ENCODE data around the gene MFSD11. TPM values are rescaled to one million over a fixed set of nuclear protein-coding genes. Genes with fewer than 3 reads are reported as not detected.
"Not testable (repeated sequence)": the region's sequence is repeated elsewhere in the genome, so short reads cannot be mapped to it uniquely, and the experiment has no call there.

MFSD11 gene
- total RNA-seq, 2 donors from 2014 or later, result 20.7 to 24.0 TPM

DNA sequence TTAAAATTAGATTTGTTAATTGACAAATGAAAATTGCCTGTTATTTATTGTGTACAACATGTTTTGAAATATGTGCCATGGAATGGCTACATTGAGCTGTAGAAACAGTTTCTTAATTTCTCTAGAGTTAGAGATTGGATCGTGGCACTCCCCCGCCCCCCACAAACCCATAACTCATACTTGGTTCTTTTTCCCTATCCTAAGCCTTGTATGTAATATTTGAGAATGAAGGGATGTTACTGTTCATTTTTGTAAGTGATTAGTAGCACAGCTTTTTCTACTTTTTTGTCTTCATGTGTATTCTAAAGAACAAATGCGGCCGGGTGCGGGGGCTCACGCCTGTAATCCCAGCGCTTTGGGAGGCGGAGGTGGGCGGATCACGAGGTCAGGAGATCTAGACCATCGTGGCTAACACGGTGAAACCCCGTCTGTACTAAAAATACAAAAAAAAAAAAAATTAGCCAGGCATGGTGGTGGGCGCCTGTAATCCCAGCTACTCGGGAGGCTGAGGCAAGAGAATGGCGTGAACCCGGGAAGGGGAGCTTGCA, 1.7 kb downstream of the MFSD11 start:
- intact Hi-C loops (cut with DNase I), result loop anchor here in 1 of 2 donors (5.0 kb wide), 1 partner anchor 597 kb away; the partner anchor contains the start of gene FOXJ1
- not testable (repeated sequence) for DNase-seq (ENCODE audit: low spot score)

DNA sequence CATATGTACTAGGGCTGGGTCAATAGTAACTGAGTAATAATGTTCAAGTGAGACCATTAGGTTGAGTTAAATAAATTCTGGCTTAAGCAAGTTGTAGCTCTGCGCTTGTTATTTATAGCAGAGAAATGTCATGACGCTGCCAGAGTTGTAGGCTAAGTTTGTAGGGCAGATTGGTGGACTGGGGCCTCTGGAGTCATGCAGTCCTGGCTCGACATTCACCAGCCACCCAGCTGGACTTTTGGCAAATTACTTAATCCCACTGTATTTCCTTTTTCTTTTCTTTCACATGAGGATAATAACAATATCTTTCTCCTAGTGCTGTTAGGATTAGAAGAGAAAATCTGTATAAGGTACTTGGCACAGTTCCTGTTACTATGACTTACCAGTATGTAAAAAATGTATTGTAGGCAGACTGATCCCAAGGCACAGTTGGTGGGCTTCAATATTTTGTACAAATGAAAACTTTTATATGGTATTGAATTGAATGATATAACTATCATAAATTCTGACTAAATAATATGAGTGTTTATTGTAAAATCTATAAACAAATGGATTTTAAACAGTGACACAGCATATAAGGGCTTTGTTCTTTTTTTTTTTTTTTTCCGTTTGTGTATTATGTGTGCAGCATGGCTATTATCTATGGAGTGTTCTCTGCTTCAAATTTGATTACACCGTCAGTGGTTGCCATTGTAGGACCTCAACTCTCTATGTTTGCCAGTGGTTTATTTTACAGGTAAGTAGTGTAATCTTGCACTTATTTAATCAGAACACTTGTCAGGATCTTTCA, 2.6 kb downstream of the MFSD11 start:
- intact Hi-C loops (cut with DNase I), result loop anchor here in 1 of 2 donors (5.0 kb wide), 1 partner anchor 598 kb away; the partner anchor contains the start of gene FOXJ1
- DNase-seq (ENCODE audit: low spot score), result no peak

DNA sequence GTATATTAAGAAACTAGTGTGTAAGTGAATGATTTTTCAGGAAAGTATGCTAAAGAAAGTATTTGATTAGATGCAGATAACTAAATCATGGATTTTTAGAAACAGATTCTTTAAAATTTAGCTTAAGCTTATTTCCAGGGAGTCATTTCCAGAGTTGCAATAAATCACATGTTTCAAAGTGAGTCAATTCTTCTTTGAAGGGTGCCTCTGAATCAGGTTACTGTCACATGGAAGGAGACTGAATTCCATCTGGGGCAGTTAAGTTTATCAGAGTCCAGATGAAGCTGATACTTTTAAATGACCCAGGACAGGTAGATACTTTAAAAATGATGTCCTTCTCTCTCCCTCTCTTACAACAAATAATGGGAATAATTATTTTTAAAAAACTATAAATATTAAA, 5.0 kb downstream of the MFSD11 start:
- intact Hi-C loops (cut with DNase I), result loop anchor here in 1 of 2 donors (5.0 kb wide), 1 partner anchor 601 kb away; the partner anchor contains the start of gene FOXJ1
- DNase-seq (ENCODE audit: low spot score), result no peak

DNA sequence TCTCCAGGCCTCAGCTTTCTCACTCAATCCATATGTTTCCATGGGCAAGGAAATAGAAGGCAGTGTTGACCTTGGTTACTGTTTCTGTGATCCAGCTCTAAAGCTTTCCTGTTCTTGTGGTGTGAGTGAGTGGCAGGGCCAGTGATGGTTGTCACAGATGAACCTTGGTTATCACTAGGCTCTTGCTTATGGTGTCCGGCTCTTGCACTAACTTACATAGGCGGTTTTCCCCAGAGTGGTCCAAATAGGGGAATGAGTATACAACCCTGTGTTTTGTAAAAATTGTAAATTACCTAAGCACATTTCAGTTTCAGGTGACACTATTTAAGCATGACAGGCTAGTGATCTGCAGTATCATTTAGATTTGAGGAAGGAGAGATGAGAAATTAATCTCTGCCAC, 6.8 kb downstream of the MFSD11 start:
- DNase-seq (ENCODE audit: low spot score), result no peak
- intact Hi-C loops (cut with DNase I), result loop anchor here in 1 of 2 donors (5.0 kb wide), 1 partner anchor 602 kb away; the partner anchor contains the start of gene FOXJ1

DNA sequence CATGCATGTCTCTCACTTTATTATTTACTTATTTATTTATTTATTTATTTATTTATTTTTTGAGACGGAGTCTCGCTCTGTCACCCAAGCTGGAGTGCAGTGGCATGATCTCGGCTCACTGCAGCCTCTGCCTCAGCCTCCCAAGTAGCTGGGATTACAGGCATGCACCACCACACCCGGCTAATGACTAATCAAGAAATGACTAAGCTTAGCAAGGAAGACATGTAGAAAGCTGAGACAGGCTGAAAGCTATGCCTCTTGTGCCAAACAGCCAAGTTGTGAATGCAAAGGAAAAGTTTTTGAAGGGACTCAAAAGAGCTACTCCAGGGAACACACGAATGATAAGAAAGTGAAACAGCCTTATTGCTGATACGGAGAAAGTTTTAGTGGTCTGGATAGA, 7.9 kb downstream of the MFSD11 start:
- intact Hi-C loops (cut with DNase I); DNase-seq (ENCODE audit: low spot score): not testable (repeated sequence)

DNA sequence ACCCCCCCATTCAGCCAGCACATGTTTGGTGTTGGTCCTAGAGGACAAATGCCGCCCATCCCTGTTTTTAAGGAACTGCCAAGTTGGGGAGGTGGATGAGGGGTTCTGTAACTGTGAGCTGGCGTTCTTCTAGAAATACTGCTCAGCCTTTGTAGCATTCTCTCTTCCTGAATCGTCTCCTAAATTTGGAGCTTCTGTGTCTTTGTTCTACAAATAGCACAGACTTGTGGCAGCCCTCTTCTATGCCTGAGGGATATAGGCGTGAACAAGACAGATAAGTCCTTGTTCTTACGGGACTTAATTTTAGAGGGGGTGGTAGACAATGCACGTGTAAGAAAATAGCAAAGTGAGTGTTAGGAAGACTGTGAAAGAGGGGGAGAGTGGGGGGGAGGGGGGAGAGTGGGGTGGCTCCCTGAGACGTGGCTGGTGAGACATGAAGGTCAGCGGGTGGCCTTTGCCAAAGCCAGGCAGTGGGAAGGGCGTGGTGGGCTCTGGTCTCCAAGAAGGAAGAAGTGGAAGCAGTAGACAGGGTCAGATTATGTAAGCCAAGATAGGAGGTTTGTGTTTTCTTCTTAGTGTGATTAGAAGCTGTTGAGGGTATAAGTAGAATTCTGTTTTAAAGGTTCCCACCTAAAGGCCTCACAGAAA, 9.9 kb downstream of the MFSD11 start:
- intact Hi-C loops (cut with DNase I), result no loop called here
- no peak for DNase-seq (ENCODE audit: low spot score)

DNA sequence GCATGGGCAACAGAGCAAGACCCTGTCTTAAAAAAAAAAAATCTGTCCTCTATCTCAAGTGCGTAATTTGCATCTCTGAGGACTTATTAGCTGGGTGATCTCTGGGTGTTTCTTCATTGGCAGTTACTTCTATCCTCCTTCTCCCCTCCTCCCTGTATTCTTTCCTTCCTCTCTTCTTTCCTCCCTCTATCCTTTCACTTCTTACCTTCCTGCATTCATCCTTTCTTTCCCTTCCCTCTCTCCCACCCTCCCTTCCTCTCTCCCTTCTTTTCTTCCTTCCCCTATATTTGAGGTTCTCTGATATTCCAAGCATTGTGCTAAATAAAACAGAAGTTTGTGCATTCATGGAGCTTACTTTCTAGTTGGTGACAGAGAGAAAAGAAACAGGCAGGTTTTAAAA, 10.7 kb downstream of the MFSD11 start:
- no peak for DNase-seq (ENCODE audit: low spot score)
- intact Hi-C loops (cut with DNase I), result no loop called here

DNA sequence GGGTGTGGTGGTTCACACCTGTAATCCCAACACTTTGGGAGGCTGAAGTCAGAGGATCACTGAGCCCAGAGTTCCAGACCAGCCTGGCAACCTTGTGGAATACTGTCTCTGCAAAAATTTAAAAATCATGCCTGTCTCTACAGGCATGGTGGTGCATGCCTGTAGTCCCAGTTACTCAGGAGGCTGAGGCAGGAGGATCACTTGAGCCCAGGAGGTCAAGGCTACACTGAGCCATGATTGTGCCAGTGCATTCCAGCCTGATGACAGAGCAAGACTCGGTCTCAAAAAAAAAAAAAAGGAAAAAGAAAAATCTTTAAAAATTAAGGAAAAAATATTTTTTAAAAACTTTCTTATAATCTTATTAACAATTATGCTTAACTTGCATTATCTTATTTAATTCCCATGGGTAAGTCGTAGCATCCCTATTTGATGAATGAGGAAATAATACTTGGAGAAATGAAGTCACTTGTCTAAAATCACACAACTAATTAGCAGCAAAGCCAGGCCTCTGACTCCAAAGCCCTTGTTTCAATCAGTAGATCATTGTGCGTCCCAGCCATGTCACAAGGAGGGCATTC, 13.6 kb downstream of the MFSD11 start:
- no peak for DNase-seq (ENCODE audit: low spot score)
- intact Hi-C loops (cut with DNase I), result no loop called here

DNA sequence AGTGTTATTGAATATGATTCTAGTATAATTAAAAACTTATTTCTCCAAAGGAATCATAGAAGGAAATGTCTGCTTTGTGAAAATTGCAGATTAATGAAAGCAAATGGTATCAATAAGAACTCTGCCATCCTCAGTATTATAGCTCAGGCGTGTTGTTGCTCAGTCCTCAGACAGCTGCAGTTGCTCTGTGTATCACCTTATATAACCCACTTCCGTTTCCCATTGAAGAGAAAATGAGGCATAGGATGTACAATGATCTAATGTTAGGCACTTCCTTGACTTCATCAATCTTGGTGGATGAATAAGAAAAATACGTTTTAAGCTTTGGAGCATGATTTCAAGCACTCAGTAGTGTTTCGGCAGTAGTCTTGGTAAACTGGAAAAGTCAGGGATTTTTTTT, 14.1 kb downstream of the MFSD11 start:
- no peak for DNase-seq (ENCODE audit: low spot score)
- intact Hi-C loops (cut with DNase I), result no loop called here

DNA sequence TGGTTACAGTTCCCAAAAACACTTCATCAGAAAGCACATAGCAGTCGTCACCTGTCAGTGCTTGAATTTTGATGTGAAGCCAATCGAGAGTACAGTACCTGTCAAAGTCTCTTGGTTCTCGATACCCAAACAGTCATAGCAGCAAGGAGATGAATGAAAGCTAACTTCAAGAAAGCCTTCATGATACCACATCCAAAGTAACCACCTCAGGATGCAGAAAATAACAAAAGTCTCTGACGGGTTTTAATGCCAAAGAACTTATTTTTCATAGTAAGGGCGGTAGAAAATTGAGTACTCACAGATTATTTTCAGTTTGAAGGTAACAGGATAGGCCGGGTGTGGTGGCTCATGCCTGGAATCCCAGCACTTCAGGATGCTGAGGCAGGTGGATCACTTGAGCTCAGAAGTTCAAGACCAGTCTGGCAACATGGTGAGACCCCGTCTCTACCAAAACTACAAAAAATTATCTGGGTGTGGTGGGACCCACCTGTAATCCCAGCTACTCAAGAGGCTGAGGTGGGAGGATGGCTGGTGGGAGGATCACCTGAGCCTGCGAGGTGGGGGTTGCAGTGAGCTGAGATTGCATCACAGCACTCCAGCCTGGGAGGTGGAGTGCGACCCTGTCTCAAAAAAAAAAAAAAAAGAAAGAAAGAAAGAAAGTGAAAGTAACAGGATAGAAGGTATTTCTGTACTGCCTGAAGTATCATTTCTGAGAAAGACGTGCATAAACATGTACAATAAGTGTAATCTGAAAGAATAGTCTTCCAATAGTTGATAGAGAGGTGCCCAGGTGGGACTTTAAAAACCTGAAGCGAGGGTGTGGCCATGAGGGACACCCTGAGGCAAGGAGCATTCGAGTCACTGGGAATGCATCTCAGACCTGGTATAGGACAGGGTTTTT, 15.4 kb downstream of the MFSD11 start:
- intact Hi-C loops (cut with DNase I), result no loop called here
- DNase-seq (ENCODE audit: low spot score), result no peak

DNA sequence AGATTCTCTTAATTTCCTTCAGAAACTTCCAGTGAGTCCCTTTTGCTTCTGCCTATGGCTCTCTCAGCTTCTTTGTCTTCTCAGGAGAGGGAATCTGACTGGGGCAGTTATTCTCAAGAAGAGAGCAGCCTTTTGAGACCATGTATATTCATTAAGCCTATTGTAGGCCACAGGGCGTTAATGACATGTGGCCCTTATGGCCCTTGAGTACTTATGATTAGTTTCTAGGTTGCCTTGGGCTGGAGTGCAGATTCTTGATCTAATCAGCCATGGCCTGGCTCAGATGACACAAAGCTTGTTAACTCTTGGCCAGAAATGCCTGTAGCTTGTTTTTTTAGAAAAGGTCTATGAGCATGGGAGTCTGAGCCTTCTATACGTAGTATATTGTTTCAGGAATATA, 17.4 kb downstream of the MFSD11 start:
- intact Hi-C loops (cut with DNase I), result no loop called here
- no peak for DNase-seq (ENCODE audit: low spot score)

DNA sequence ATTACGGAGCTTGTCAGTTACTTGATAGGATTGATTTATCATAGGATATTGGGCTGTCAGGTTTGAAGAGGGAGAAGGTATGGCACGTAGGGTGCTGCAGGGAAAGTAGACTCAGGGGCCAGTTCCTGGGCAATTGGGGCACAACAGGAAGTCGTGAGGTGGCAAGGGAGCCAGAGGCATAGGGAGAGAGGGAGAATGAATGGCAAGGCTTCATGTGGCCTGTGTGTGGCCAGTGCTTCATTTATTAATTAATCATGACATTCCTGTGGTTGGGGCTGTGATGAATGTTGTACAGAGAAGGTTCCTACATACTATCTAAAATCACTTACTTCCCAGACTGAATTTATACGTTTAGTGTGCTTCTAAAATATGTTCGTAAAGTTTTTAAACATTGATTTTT, 19.3 kb downstream of the MFSD11 start:
- no peak for DNase-seq (ENCODE audit: low spot score)
- intact Hi-C loops (cut with DNase I), result no loop called here

DNA sequence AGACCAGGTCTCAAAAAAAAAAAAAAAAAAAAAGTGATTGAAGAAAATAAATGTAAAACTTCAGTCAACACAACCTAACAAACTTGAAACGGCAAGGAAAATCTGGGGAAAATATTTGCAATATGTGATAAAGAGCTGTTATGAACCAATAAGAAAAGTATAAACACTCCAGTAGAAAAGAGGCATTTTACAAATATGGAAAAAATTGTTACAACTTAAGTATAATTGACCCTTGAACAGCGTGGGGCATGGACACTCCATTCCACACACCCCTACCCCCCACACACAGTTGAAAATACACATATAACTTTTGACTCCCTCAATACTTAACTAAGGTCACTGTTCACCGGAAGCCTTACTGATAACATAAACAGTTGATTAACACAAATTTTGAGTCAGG, 20.7 kb downstream of the MFSD11 start:
- intact Hi-C loops (cut with DNase I), result no loop called here
- no peak for DNase-seq (ENCODE audit: low spot score)

DNA sequence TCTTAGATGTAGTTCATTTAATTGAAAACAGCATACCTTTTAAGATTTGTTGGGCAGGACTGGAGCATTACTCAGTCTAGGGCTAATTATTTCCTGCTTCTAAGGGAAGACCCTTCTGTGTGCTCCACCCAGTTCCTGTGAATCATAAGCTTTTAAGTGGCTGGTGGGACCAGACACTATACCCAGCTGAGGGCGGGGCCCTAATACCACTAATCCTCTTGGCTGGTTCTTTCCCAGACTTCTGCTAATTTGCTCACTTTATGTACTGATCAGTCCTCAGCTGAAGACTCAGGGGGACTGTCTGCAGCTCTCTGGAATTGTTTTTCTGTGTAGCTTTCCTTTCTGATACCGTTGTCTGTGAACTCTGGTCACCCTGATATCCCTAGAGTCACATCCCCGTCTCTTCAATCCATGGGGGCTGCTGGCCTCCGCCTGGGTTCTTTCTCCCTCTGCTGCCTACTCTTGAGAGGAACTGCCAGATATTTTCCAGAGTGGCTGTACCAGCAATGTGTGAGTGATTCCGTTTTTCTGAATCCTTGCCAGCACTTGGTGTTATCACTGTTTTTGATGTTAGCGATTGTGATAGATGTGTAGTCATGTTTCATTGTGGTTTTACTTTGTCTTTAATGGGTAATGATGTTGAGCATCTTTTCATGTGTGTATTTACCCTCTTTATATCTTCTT, 35.1 kb downstream of the MFSD11 start:
- no peak for DNase-seq (ENCODE audit: low spot score)
- intact Hi-C loops (cut with DNase I), result no loop called here

DNA sequence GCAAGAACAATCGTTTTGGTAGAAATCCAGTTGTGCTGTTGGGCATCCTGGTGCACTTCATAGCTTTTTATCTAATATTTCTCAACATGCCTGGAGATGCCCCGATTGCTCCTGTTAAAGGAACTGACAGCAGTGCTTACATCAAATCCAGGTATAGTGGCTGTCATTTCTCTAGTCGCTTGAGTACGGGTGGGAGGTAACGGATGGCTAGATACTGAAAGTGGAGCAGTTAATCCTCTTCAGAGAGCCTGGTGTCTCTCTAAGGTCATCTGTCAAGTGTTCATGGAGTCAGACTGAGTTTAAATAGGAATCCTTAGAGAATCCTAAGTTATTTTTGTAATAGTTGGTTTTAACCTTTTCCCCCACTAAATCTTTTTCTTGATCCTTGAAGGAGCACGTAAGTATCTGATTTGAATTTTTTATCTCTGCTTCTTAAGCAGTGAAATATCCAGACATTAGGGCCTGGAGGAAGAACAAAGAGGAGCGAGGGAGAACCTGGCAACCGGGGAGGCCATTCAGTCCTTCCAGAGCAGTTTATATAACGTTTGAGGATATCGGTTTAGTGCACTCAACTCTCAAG, 37.2 kb downstream of the MFSD11 start:
- intact Hi-C loops (cut with DNase I), result no loop called here
- no peak for DNase-seq (ENCODE audit: low spot score)

DNA sequence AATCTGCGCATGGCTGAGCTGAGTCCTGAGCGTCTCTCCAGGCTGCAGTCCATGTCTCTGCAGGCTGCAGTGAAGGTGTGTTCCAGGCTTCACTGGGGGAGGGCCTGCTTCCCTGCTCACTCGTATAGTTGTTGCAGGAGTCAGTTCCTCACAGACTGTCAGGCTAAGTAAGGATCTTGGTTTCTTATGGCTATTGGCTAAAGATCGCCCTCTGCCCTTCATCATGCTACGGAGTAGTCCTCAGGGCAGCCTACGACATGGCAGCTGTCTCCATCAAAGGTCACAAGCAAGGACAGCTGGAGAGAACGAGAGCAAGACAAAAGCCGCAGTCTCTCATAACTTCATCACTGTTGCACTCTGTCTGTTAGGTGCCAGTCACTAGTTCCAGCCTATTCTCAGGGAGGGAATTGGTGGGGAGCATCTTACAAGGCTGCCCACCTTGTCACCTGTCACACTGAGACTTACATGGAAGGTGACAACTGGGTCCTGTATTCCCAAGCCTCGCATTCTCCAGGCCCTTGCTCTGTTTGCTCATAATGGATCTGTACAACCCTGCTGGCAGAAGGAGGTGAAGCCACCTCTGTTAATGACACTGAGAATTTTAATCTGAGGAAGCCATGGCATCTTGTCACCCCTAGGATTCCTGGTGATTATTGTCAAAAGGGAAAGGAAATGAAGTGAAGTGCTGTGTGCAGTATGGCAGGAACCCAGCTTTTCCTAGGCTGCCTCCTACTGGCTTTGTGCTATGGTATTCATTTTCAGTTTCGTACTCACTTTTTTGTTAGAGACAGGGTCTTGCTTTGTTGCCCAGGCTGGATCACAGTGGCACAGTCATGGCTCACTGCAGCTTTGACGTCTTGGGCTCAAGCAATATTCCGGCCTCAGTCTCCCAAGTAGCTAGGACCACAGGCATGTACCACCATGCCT, 43.4 kb downstream of the MFSD11 start:
- no peak for DNase-seq (ENCODE audit: low spot score)
- intact Hi-C loops (cut with DNase I), result no loop called here

DNA sequence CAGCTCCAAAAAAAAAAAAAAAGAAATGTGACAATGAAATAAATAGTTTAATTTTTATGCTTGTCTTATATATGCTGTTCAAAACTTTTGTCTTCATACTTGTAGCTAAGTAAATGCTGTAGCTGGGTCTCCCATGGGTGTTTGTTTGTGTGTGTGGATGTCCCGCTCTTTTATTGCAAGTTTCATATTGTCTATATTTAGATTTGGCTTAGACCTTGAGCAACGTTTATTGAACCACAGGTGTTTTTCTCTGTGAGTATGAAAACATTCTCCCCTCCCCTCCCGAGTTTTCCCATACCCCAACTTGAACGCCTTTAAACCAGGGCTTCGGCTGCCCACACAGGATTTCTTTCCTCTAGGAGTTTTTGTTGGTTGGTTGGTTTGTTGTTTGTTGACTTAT, 45.2 kb downstream of the MFSD11 start:
- DNase-seq (ENCODE audit: low spot score), result no peak
- intact Hi-C loops (cut with DNase I), result no loop called here
